Activated CD4-positive, alpha-beta memory T cell treated with anti-CD3 and anti-CD28 coated beads, Interleukin-2, amount 10 ng/mL, durations not matched to agents 7 days and 5 days (primary cell): Measurements from ENCODE around the gene MTMR8. TPM values are rescaled to one million over a fixed set of nuclear protein-coding genes. Genes with fewer than 3 reads are reported as not detected.

ENCODE experiments used
- CTCF ChIA-PET: fragments of 350-600 bp; sonication (Branson Sonifier 250); formaldehyde crosslinking; loops from one replicate; lab custom pipeline; 2021; ENCODE audit warnings: antibody characterized with exemption, inconsistent platforms; lab: Charles Lee
- POLR2A ChIA-PET: fragments of 350-600 bp; sonication (Branson Sonifier 250); formaldehyde crosslinking; loops from one replicate; lab custom pipeline; 2021; ENCODE audit warnings: antibody characterized with exemption; lab: Charles Lee
- DNase-seq: peaks from one replicate; pipeline ENCODE4 v3.0.0-alpha.2; 2020
- H3K27ac Mint-ChIP-seq: one replicate; pipeline ENCODE4 v1.8.0; 2021; ENCODE audit warnings: mild to moderate bottlenecking, mixed read lengths
- H3K27me3 Mint-ChIP-seq: one replicate; pipeline ENCODE4 v1.8.0; 2021; ENCODE audit warnings: mixed read lengths
- H3K36me3 Mint-ChIP-seq: one replicate; pipeline ENCODE4 v1.8.0; 2021; ENCODE audit warnings: low read depth, mixed read lengths
- H3K4me1 Mint-ChIP-seq: one replicate; pipeline ENCODE4 v1.8.0; 2021; ENCODE audit warnings: mixed read lengths
- H3K4me3 Mint-ChIP-seq: one replicate; pipeline ENCODE4 v1.8.0; 2021; ENCODE audit warnings: mild to moderate bottlenecking, mixed read lengths
- H3K9me3 Mint-ChIP-seq: one replicate; pipeline ENCODE4 v1.8.0; 2021; ENCODE audit warnings: mixed read lengths
- total RNA-seq, 2 experiments: library from RNA; stranded (reverse); gene quantifications; one replicate each; pipeline ENCODE4 v1.2.3, GENCODE V29; 2021

MTMR8 gene
- total RNA-seq, 2 experiments from 2014 or later: 5.5 to 5.7 TPM

DNA sequence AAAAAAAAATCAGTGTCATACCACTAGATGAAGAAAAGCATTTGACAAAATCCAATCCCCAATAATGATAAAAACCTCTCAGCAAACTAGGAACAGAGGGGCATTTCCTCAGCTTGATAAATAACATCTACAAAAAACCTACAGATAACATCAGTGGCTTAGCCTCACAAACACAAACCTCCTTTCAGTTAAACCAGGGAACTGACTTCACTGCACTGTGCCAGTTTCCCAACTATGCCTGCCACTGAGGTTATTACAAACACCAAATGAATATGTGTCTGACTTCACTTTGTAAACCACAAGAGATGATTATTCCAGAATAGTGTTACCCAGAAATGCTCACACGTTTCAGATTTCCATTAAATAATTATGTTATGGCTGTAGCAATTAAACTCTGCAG, 15.3 kb downstream of the MTMR8 start:
- H3K27ac Mint-ChIP-seq: no peak overlapping the region
- CTCF ChIA-PET: no interaction called here
- H3K4me1 Mint-ChIP-seq: peaks cover 4% of the 10 kb centered on the region
- H3K36me3 Mint-ChIP-seq: peaks cover 22% of the 10 kb centered on the region
- POLR2A ChIA-PET: no interaction called here
- no peak overlapping the region for H3K4me3 Mint-ChIP-seq
- no peaks in the 10 kb centered on the region for H3K27me3 Mint-ChIP-seq
- peaks cover 22% of the 10 kb centered on the region for H3K9me3 Mint-ChIP-seq
- DNase-seq: no peak

- Mint-ChIP-seq H3K9me3 (peaks cover 16% of the 10 kb centered on the region), H3K4me1 (peaks cover 4% of the 10 kb centered on the region), H3K27ac (no peak overlapping the region), H3K4me3 (no peak overlapping the region), H3K27me3 (no peaks in the 10 kb centered on the region), H3K36me3 (peaks cover 12% of the 10 kb centered on the region)
- CTCF ChIA-PET: no interaction called here
- no peak for DNase-seq
- POLR2A ChIA-PET: no interaction called here
Observed at GRCh38 chrX:64377753-64378152, 17.5 kb downstream of the MTMR8 start.

- Mint-ChIP-seq H3K36me3 (peaks cover 49% of the 10 kb centered on the region), H3K4me3 (no peak overlapping the region), H3K4me1 (no peaks in the 10 kb centered on the region), H3K27me3 (no peaks in the 10 kb centered on the region), H3K9me3 (peaks cover 1% of the 10 kb centered on the region), H3K27ac (no peak overlapping the region)
- DNase-seq: no peak
- CTCF ChIA-PET: no interaction called here
- POLR2A ChIA-PET: no interaction called here
Observed at GRCh38 chrX:64352081-64352480, 43.2 kb downstream of the MTMR8 start.

GRCh38 chrX:64350521-64350920, 44.7 kb downstream of the MTMR8 start:
- no peak overlapping the region for H3K27ac Mint-ChIP-seq
- no peak for DNase-seq
- no peaks in the 10 kb centered on the region for H3K4me1 Mint-ChIP-seq
- H3K27me3 Mint-ChIP-seq: no peaks in the 10 kb centered on the region
- no peak overlapping the region for H3K4me3 Mint-ChIP-seq
- ChIA-PET CTCF (no interaction called here), POLR2A (no interaction called here)
- peaks cover 40% of the 10 kb centered on the region for H3K36me3 Mint-ChIP-seq
- H3K9me3 Mint-ChIP-seq: peaks cover 1% of the 10 kb centered on the region

DNA sequence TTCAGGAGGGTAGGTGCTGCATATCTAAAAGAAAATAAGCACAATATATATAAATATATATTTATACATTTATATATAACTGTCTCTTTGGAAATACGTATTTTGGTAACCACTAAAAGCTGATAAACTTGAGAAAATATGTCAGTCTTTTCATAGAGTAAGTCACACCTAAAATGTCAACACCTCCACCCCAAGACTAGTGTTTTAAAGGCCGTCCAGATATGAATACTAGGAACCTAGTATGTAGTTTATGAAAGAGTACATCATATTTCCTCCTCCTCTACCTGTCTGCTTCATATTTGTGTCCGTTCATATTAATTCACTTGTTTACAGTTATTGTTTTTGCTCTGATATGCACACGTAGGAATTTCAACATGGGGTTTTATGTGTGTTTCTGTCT, 45.2 kb downstream of the MTMR8 start:
- CTCF ChIA-PET: no interaction called here
- Mint-ChIP-seq H3K36me3 (peaks cover 38% of the 10 kb centered on the region), H3K27me3 (no peaks in the 10 kb centered on the region), H3K4me1 (no peaks in the 10 kb centered on the region), H3K4me3 (no peak overlapping the region), H3K27ac (no peak overlapping the region), H3K9me3 (peaks cover 1% of the 10 kb centered on the region)
- DNase-seq: no peak
- POLR2A ChIA-PET: no interaction called here

- Mint-ChIP-seq H3K9me3 (no peaks in the 10 kb centered on the region), H3K27me3 (no peaks in the 10 kb centered on the region), H3K27ac (no peak overlapping the region), H3K36me3 (peaks cover 15% of the 10 kb centered on the region), H3K4me3 (no peak overlapping the region), H3K4me1 (no peaks in the 10 kb centered on the region)
- ChIA-PET CTCF (no interaction called here), POLR2A (no interaction called here)
- no peak for DNase-seq
Observed at GRCh38 chrX:64342811-64343210, 52.4 kb downstream of the MTMR8 start.

DNA sequence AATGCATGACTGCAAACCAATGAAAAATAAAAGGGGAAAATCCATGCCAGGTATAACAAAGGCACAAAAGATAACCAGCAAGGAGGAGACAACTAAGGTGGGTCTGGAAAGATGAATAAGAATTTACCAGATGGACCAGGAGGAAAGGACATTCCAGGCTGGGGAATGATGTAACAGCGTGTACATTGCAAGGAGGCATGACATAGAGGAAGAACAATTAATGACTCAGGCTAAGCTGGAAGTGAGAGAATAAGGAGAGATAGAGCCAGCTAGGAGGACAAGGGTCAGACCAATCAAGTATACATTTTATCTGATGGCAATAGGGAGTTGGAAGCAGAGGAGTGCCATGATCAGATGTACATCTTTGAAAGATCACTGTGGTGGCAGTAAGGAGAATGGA, 57.0 kb downstream of the MTMR8 start:
- H3K4me1 Mint-ChIP-seq: no peaks in the 10 kb centered on the region
- H3K27ac Mint-ChIP-seq: no peak overlapping the region
- H3K27me3 Mint-ChIP-seq: no peaks in the 10 kb centered on the region
- CTCF ChIA-PET: no interaction called here
- POLR2A ChIA-PET: no interaction called here
- DNase-seq: no peak
- peaks cover 2% of the 10 kb centered on the region for H3K36me3 Mint-ChIP-seq
- no peaks in the 10 kb centered on the region for H3K9me3 Mint-ChIP-seq
- H3K4me3 Mint-ChIP-seq: no peak overlapping the region

- DNase-seq: no peak
- CTCF ChIA-PET: no interaction called here
- no peaks in the 10 kb centered on the region for H3K27me3 Mint-ChIP-seq
- no peak overlapping the region for H3K27ac Mint-ChIP-seq
- no peak overlapping the region for H3K4me3 Mint-ChIP-seq
- POLR2A ChIA-PET: no interaction called here
- no peaks in the 10 kb centered on the region for H3K4me1 Mint-ChIP-seq
- peaks cover 3% of the 10 kb centered on the region for H3K36me3 Mint-ChIP-seq
- H3K9me3 Mint-ChIP-seq: no peaks in the 10 kb centered on the region
Observed at GRCh38 chrX:64334467-64334866, 60.8 kb downstream of the MTMR8 start.

DNA sequence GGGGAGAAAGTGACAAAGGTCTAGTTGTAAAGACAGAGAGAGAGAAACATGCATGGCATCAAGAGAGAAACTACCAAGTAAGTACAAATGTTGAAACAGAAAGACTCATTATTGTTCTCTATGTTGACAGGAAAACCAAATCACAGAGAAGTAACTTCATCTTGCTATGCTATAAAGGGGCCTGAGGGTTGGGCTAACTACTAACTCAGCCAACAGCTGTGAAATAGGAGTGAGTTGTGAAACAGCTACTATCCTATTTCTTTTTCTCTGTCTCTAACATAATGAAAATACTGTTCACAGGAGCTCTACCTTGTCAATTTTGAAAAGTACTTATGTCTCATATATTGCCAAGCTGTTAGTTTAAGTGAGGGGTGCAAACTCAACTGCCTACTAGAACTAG, 65.0 kb downstream of the MTMR8 start:
- ChIA-PET CTCF (no interaction called here), POLR2A (no interaction called here)
- no peak for DNase-seq
- Mint-ChIP-seq H3K36me3 (peaks cover 18% of the 10 kb centered on the region), H3K9me3 (no peaks in the 10 kb centered on the region), H3K4me1 (no peaks in the 10 kb centered on the region), H3K27ac (no peak overlapping the region), H3K27me3 (no peaks in the 10 kb centered on the region), H3K4me3 (no peak overlapping the region)

DNA sequence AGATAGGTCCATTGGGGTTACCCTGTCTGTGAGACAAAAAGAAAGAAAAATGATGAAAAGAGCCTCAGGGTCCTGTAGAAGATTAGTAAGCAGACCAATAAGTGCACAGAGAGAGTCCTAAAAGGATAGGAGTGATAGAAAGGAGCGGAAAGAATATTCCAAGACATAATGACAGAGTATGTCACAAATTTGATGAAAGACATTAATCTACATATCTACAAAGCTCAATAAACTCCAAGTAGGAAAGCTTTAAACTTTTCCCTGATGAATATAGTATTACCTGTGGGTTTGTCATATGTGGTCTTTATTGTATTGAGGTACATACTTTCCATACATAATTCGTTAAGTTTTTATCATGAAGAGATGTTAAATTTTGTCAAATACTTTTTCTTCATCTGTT, 73.7 kb downstream of the MTMR8 start:
- no peaks in the 10 kb centered on the region for H3K27me3 Mint-ChIP-seq
- peaks cover 2% of the 10 kb centered on the region for H3K9me3 Mint-ChIP-seq
- ChIA-PET POLR2A (no interaction called here), CTCF (no interaction called here)
- H3K27ac Mint-ChIP-seq: no peak overlapping the region
- DNase-seq: no peak
- no peaks in the 10 kb centered on the region for H3K4me1 Mint-ChIP-seq
- H3K36me3 Mint-ChIP-seq: peaks cover 41% of the 10 kb centered on the region
- H3K4me3 Mint-ChIP-seq: no peak overlapping the region

DNA sequence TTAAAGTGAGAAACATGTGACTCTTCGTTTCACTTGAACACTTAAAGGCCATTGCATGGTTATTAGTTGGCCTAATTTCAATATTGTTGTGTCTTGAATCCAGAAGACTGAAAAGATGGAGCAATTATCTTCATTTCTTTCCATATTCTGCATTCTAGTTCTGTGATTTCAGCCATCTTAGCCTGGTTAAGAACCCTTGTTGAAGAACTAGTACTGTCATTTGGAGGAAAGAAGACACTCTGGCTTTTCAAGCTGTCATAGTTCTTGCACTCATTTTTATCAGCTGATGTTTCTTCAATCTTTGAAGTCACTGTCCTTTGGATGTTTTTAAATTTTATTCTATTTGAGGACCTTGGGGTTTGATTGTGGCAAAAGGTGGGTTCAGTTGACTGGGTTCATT, 81.6 kb downstream of the MTMR8 start:
- no peaks in the 10 kb centered on the region for H3K36me3 Mint-ChIP-seq
- no peaks in the 10 kb centered on the region for H3K27me3 Mint-ChIP-seq
- POLR2A ChIA-PET: no interaction called here

GRCh38 chrX:64306712-64307111, 88.5 kb downstream of the MTMR8 start:
- H3K4me1 Mint-ChIP-seq: no peaks in the 10 kb centered on the region
- no peak overlapping the region for H3K4me3 Mint-ChIP-seq
- no peak for DNase-seq
- no peaks in the 10 kb centered on the region for H3K27me3 Mint-ChIP-seq
- CTCF ChIA-PET: no interaction called here
- POLR2A ChIA-PET: no interaction called here
- peaks cover 8% of the 10 kb centered on the region for H3K9me3 Mint-ChIP-seq
- no peaks in the 10 kb centered on the region for H3K36me3 Mint-ChIP-seq
- H3K27ac Mint-ChIP-seq: no peak overlapping the region

More for the DNA sequence above, 81.6 kb downstream of the MTMR8 start:
- no peaks in the 10 kb centered on the region for H3K4me1 Mint-ChIP-seq
- CTCF ChIA-PET: no interaction called here
- peaks cover 6% of the 10 kb centered on the region for H3K9me3 Mint-ChIP-seq
- H3K4me3 Mint-ChIP-seq: no peak overlapping the region
- DNase-seq: no peak
- no peak overlapping the region for H3K27ac Mint-ChIP-seq

GRCh38 chrX:64291123-64291522, 104.1 kb downstream of the MTMR8 start:
- Mint-ChIP-seq H3K4me3 (no peak overlapping the region), H3K27me3 (no peaks in the 10 kb centered on the region), H3K27ac (no peak overlapping the region), H3K9me3 (peaks cover 1% of the 10 kb centered on the region), H3K4me1 (no peaks in the 10 kb centered on the region), H3K36me3 (no peaks in the 10 kb centered on the region)
- ChIA-PET POLR2A (no interaction called here), CTCF (no interaction called here)
- DNase-seq: no peak

DNA sequence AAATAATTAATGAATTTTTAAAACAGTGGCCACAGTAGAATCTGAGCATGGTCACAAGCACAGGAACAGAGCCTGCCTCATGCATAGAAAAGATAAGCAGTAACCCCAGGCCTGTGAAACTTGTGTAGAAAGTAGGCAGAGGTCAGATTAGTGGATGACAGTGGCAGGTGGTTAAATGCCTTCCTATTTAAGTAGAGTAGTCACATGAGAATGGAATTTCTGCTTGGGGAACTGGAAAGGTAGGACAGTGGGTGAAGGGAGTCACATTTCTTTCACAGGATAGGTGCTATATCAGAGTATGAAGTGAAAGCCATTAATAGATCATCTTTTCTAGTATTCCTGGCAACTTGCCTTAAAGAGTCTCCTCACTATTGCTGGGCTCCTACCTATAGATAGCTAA, 130.0 kb downstream of the MTMR8 start:
- Mint-ChIP-seq H3K27me3 (no peaks in the 10 kb centered on the region), H3K4me3 (no peak overlapping the region), H3K4me1 (no peaks in the 10 kb centered on the region), H3K9me3 (no peaks in the 10 kb centered on the region), H3K36me3 (no peaks in the 10 kb centered on the region), H3K27ac (no peak overlapping the region)
- DNase-seq: no peak
- ChIA-PET POLR2A (no interaction called here), CTCF (no interaction called here)
